DND-41 (cell line): Measurements from ENCODE around the gene KIFAP3.

Experiments
- ATAC-seq: fragments of 200-7000 bp; cut with Tn5 transposase; 3 replicates; pipeline ENCODE4 v1.9.1; 2021; ENCODE audit warnings: low read depth; ENCODE audit not compliant: insufficient read depth
- DNase-seq: peaks from one replicate; pipeline ENCODE4 v3.0.0-alpha.2; 2020
- H2AFZ ChIP-seq: 2 replicates; pipeline ENCODE4 v1.6.0; 2012; ENCODE audit warnings: low read depth, low read length
- H3K27ac ChIP-seq: 2 replicates; pipeline ENCODE4 v1.5.1; 2012; ENCODE audit warnings: low read length, inconsistent platforms
- H3K27me3 ChIP-seq: fragments of 200-600 bp; sonication (generic); 2 replicates; pipeline ENCODE4 v1.6.0; 2012; ENCODE audit warnings: low read length, mild to moderate bottlenecking, inconsistent platforms; ENCODE audit not compliant: insufficient read depth, poor library complexity
- H3K36me3 ChIP-seq: 2 replicates; pipeline ENCODE4 v1.5.1; 2012; ENCODE audit warnings: low read length, inconsistent platforms; ENCODE audit not compliant: insufficient read depth
- H3K4me1 ChIP-seq: 2 replicates; pipeline ENCODE4 v1.5.1; 2012; ENCODE audit warnings: mild to moderate bottlenecking, low read length; ENCODE audit not compliant: insufficient read depth
- H3K4me2 ChIP-seq: 2 replicates; pipeline ENCODE4 v1.6.0; 2012; ENCODE audit warnings: mild to moderate bottlenecking, moderate library complexity, low read length, inconsistent platforms; ENCODE audit not compliant: insufficient read depth
- H3K4me3 ChIP-seq, 2 experiments: fragments of 200-600 bp in 1 of 2; shearing (Covaris generic) in 1 of 2; 2 replicates each; pipeline ENCODE4 v1.5.1; 2012 to 2016; ENCODE audit warnings: inconsistent platforms in 2 of 2, low read length in 2 of 2, mild to moderate bottlenecking in 2 of 2, low read depth in 1 of 2, moderate library complexity in 1 of 2
- H3K79me2 ChIP-seq: 2 replicates; pipeline ENCODE4 v1.6.0; 2012; ENCODE audit warnings: low read length, inconsistent platforms; ENCODE audit not compliant: insufficient read depth
- H3K9ac ChIP-seq: 2 replicates; pipeline ENCODE4 v1.6.0; 2012; ENCODE audit warnings: low read depth, mild to moderate bottlenecking, inconsistent platforms, low read length, moderate library complexity
- H3K9me3 ChIP-seq: 2 replicates; pipeline ENCODE4 v1.5.1; 2012; ENCODE audit warnings: low read length, moderate library complexity, mild to moderate bottlenecking, inconsistent platforms; ENCODE audit not compliant: insufficient read depth, severe bottlenecking
- H4K20me1 ChIP-seq: 2 replicates; pipeline ENCODE4 v1.6.0; 2012; ENCODE audit warnings: low read length; ENCODE audit not compliant: insufficient read depth
- CTCF ChIP-seq: IDR thresholded peaks from 2 replicates; pipeline ENCODE4 v1.5.1; 2012; ENCODE audit warnings: borderline replicate concordance, low read length, moderate library complexity, mild to moderate bottlenecking; ENCODE audit not compliant: poor library complexity, severe bottlenecking; ENCODE audit errors: extremely low read depth
- EZH2 ChIP-seq: IDR thresholded peaks from 3 replicates; pipeline ENCODE4 v1.6.1; 2012; ENCODE audit warnings: borderline replicate concordance, low read depth, mild to moderate bottlenecking, moderate library complexity, low read length, inconsistent platforms; ENCODE audit not compliant: severe bottlenecking

Gene KIFAP3

GRCh38 chr1:170073893-170074249, 624 bp downstream of the KIFAP3 start:
- ATAC-seq, result no peak
- Histone ChIP-seq H3K4me1 (peaks cover 52% of the 10 kb centered on the region), H4K20me1 (no peaks in the 10 kb centered on the region), H3K27ac (peak overlapping the region; percentile 82), H2AFZ (peak overlapping the region; percentile 97), H3K36me3 (no peaks in the 10 kb centered on the region; the same call in 1 of the 2 replicates), H3K4me2 (peak overlapping the region; percentile 61), H3K9me3 (peaks cover 5% of the 10 kb centered on the region), H3K79me2 (peaks cover 54% of the 10 kb centered on the region), H3K27me3 (no peaks in the 10 kb centered on the region), H3K4me3 (peak overlapping the region; percentile 88 to 96), H3K9ac (peak overlapping the region; percentile 72)
- DNase-seq, result no peak
- no peak for TF ChIP-seq EZH2
- TF ChIP-seq CTCF, result no peak

GRCh38 chr1:170071378-170071777, 3.1 kb downstream of the KIFAP3 start:
- Histone ChIP-seq H3K4me3 (0 out of 4 replicates have a peak overlapping the region, but pooled peaks of 1 of the 2 experiments have one; percentile 19), H3K4me2 (peak overlapping the region; percentile 61)

GRCh38 chr1:170068923-170069322, 5.6 kb downstream of the KIFAP3 start:
- Histone ChIP-seq H3K4me1 (peaks cover 59% of the 10 kb centered on the region), H3K9me3 (no peaks in the 10 kb centered on the region), H3K9ac (peak overlapping the region; percentile 50), H4K20me1 (no peaks in the 10 kb centered on the region), H3K36me3 (no peaks in the 10 kb centered on the region), H3K4me2 (peak overlapping the region; percentile 63), H3K4me3 (peak overlapping the region; percentile 12 to 48; a peak in 3 of 4 replicates), H2AFZ (peak overlapping the region; percentile 62), H3K27ac (peak overlapping the region; percentile 74), H3K27me3 (no peaks in the 10 kb centered on the region), H3K79me2 (peaks cover 89% of the 10 kb centered on the region)
- DNase-seq, result no peak
- TF ChIP-seq EZH2 (no peak), CTCF (no peak)
- no peak for ATAC-seq

More at GRCh38 chr1:170071378-170071777, 3.1 kb downstream of the KIFAP3 start:
- Histone ChIP-seq H3K36me3 (no peaks in the 10 kb centered on the region; the same call in 1 of the 2 replicates), H3K79me2 (peaks cover 78% of the 10 kb centered on the region), H2AFZ (no peak overlapping the region), H4K20me1 (no peaks in the 10 kb centered on the region), H3K9ac (no peak overlapping the region), H3K27me3 (no peaks in the 10 kb centered on the region), H3K9me3 (no peaks in the 10 kb centered on the region), H3K4me1 (peaks cover 70% of the 10 kb centered on the region), H3K27ac (no peak overlapping the region)
- DNase-seq, result no peak
- TF ChIP-seq EZH2 (no peak), CTCF (no peak)
- no peak for ATAC-seq

GRCh38 chr1:170067253-170067819, 7.2 kb downstream of the KIFAP3 start:
- Histone ChIP-seq H3K4me2 (peak overlapping the region; percentile 63), H3K9me3 (no peaks in the 10 kb centered on the region), H2AFZ (no peak overlapping the region), H4K20me1 (no peaks in the 10 kb centered on the region), H3K4me3 (no peak overlapping the region), H3K4me1 (peaks cover 44% of the 10 kb centered on the region), H3K79me2 (peaks cover 82% of the 10 kb centered on the region), H3K36me3 (no peaks in the 10 kb centered on the region), H3K27ac (no peak overlapping the region), H3K9ac (0 out of 2 replicates have a peak overlapping the region, but pooled peaks have one; percentile 50), H3K27me3 (no peaks in the 10 kb centered on the region)
- no peak for ATAC-seq
- TF ChIP-seq EZH2 (no peak), CTCF (peak; percentile 21)
- no peak for DNase-seq
